ENCODE results near the gene CTTNBP2.
A peak's percentile ranks its signal among the peaks of the same experiment; 100 is the strongest.

Gene CTTNBP2

GRCh38 chr7:117780832-117781231, 92.4 kb downstream of the CTTNBP2 start:
- DNase-seq = no peak

GRCh38 chr7:117777335-117778142, 95.7 kb downstream of the CTTNBP2 start:
- peak; percentile 49 for DNase-seq

GRCh38 chr7:117776224-117776623, 97.0 kb downstream of the CTTNBP2 start:
- no peak for DNase-seq

GRCh38 chr7:117775801-117776200, 97.4 kb downstream of the CTTNBP2 start:
- no peak for DNase-seq

GRCh38 chr7:117774943-117775342, 98.3 kb downstream of the CTTNBP2 start:
- DNase-seq = no peak

- DNase-seq = no peak
Measured at GRCh38 chr7:117772421-117772820, 100.8 kb downstream of the CTTNBP2 start.

- DNase-seq = no peak
Measured at GRCh38 chr7:117771756-117772155, 101.5 kb downstream of the CTTNBP2 start.

- no peak for DNase-seq
Measured at GRCh38 chr7:117769085-117769484, 104.2 kb downstream of the CTTNBP2 start.

GRCh38 chr7:117767951-117768350, 105.3 kb downstream of the CTTNBP2 start:
- no peak for DNase-seq

- DNase-seq = no peak
Measured at GRCh38 chr7:117766913-117767312, 106.3 kb downstream of the CTTNBP2 start.

GRCh38 chr7:117764031-117764430, 109.2 kb downstream of the CTTNBP2 start:
- DNase-seq = no peak

- no peak for DNase-seq
Measured at GRCh38 chr7:117762055-117762454, 111.2 kb downstream of the CTTNBP2 start.

GRCh38 chr7:117759950-117760640, 113.1 kb downstream of the CTTNBP2 start:
- no peak for DNase-seq

GRCh38 chr7:117757440-117757839, 115.8 kb downstream of the CTTNBP2 start:
- no peak for DNase-seq

GRCh38 chr7:117756586-117757085, 116.6 kb downstream of the CTTNBP2 start:
- no peak for DNase-seq

- no peak for DNase-seq
Measured at GRCh38 chr7:117755136-117755535, 118.1 kb downstream of the CTTNBP2 start.

- no peak for DNase-seq
Measured at GRCh38 chr7:117751775-117752174, 121.5 kb downstream of the CTTNBP2 start.

- DNase-seq = peak; percentile 23
Measured at GRCh38 chr7:117750612-117751563, 122.4 kb downstream of the CTTNBP2 start.

GRCh38 chr7:117741962-117742361, 131.3 kb downstream of the CTTNBP2 start:
- DNase-seq = no peak

GRCh38 chr7:117739085-117739484, 134.2 kb downstream of the CTTNBP2 start:
- no peak for DNase-seq

- no peak for DNase-seq
Measured at GRCh38 chr7:117737926-117738325, 135.3 kb downstream of the CTTNBP2 start.

GRCh38 chr7:117731455-117731854, 141.8 kb downstream of the CTTNBP2 start:
- no peak for DNase-seq

- DNase-seq = no peak
Measured at GRCh38 chr7:117730390-117730789, 142.9 kb downstream of the CTTNBP2 start.

Data from NCI-H1105 (cell line).